A673 (cell line): Measurements from ENCODE around the gene HAUS7. TPM values are rescaled to one million over a fixed set of nuclear protein-coding genes. Genes with fewer than 3 reads are reported as not detected.

Experiments used
- BruUV-seq: library from RNA; stranded (reverse); fragments of 400-500 nt; replicated peaks from 2 replicates; lab custom pipeline; 2021; lab: Mats Ljungman, UMichigan
- CTCF ChIA-PET: fragments of 300-600 bp; sonication (Branson Sonifier 250); formaldehyde crosslinking; loops from one replicate; lab custom pipeline; 2022; ENCODE audit warnings: antibody characterized with exemption; lab: Charles Lee
- POLR2A ChIA-PET: fragments of 300-600 bp; sonication (Branson Sonifier 250); formaldehyde crosslinking; loops from one replicate; lab custom pipeline; 2022; ENCODE audit warnings: antibody characterized with exemption; ENCODE audit not compliant: low non-redundant PET; lab: Charles Lee
- DNase-seq: peaks from one replicate; pipeline ENCODE4 v3.0.0-alpha.2; 2015; ENCODE audit warnings: low spot score
- H3K27ac ChIP-seq: fragments of 200-600 bp; sonication (generic); 2 replicates; pipeline ENCODE4 v1.5.1; 2016; ENCODE audit warnings: mixed run types, low read depth, mild to moderate bottlenecking, mixed read lengths, antibody characterized with exemption, low read length; ENCODE audit not compliant: poor library complexity, severe bottlenecking
- H3K27me3 ChIP-seq: fragments of 200-600 bp; sonication (generic); replicated peaks from 2 replicates; pipeline ENCODE4 v1.6.1; 2017; ENCODE audit warnings: mixed run types, low read depth, mild to moderate bottlenecking, mixed read lengths, antibody characterized with exemption, low read length; ENCODE audit not compliant: insufficient read depth, poor library complexity
- H3K36me3 ChIP-seq: fragments of 200-600 bp; sonication (generic); 2 replicates; pipeline ENCODE4 v1.6.1; 2016; ENCODE audit warnings: mixed run types, mild to moderate bottlenecking, mixed read lengths, antibody characterized with exemption, low read length; ENCODE audit not compliant: insufficient read depth, poor library complexity, severe bottlenecking
- H3K4me1 ChIP-seq: fragments of 200-600 bp; sonication (generic); 2 replicates; pipeline ENCODE4 v1.6.1; 2017; ENCODE audit warnings: mixed run types, mild to moderate bottlenecking, mixed read lengths, antibody characterized with exemption, low read length; ENCODE audit not compliant: insufficient read depth, poor library complexity, severe bottlenecking
- H3K4me3 ChIP-seq: fragments of 200-600 bp; sonication (generic); 2 replicates; pipeline ENCODE4 v1.5.1; 2016; ENCODE audit warnings: low read depth, mixed run types, mild to moderate bottlenecking, mixed read lengths, low read length; ENCODE audit not compliant: poor library complexity, severe bottlenecking
- H3K9me3 ChIP-seq: fragments of 200-600 bp; sonication (generic); 2 replicates; pipeline ENCODE4 v1.6.1; 2016; ENCODE audit warnings: mixed run types, low read depth, mild to moderate bottlenecking, mixed read lengths, antibody characterized with exemption, low read length; ENCODE audit not compliant: poor library complexity, severe bottlenecking
- CTCF ChIP-seq: fragments of 300-800, 200-600 bp; sonication (generic); conservative IDR thresholded peaks from 2 replicates; pipeline ENCODE4 v1.5.1; 2017; ENCODE audit warnings: low read depth, mild to moderate bottlenecking, antibody characterized with exemption, low read length, moderate library complexity, mixed read lengths
- EZH2 ChIP-seq: fragments of 200-600 bp; sonication (generic); IDR thresholded peaks from 2 replicates; pipeline ENCODE4 v1.6.1; 2017; ENCODE audit warnings: borderline replicate concordance, low read depth, mild to moderate bottlenecking, mixed read lengths, antibody characterized with exemption, low read length; ENCODE audit not compliant: poor library complexity, severe bottlenecking
- intact Hi-C: fragments of 100-400 bp; cut with micrococcal nuclease; formaldehyde crosslinking; loops from one replicate; pipeline ENCODE4 v1.10.0; 2022; ENCODE audit not compliant: unreplicated experiment
- total RNA-seq: library from RNA; stranded (reverse); gene quantifications from 2 replicates; pipeline ENCODE4 v1.2.3, GENCODE V29; 2021

HAUS7 gene
- total RNA-seq, 1 experiment from 2014 or later, result 75.3 TPM

GRCh38 chrX:153504445-153505016 is 34.2 kb upstream of the HAUS7 start:
- ChIA-PET POLR2A (no interaction called here), CTCF (no interaction called here)
- no peak for DNase-seq
- no peak overlapping the region for H3K4me3 ChIP-seq
- no peaks in the 10 kb centered on the region for H3K36me3 ChIP-seq
- H3K27me3 ChIP-seq, result no peaks in the 10 kb centered on the region
- H3K27ac ChIP-seq, result no peak overlapping the region
- TF ChIP-seq EZH2 (no peak), CTCF (no peak)
- BruUV-seq, result no TSS peak
- intact Hi-C loops, result loop anchor here (10.0 kb wide), 1 partner anchor 470 kb away; no protein-coding TSS in a partner anchor
- H3K9me3 ChIP-seq, result no peaks in the 10 kb centered on the region
- no peaks in the 10 kb centered on the region for H3K4me1 ChIP-seq

- ChIA-PET POLR2A (no interaction called here), CTCF (no interaction called here)
- no peak overlapping the region for H3K4me3 ChIP-seq
- H3K27ac ChIP-seq, result no peak overlapping the region
- intact Hi-C loops, result loop anchor here (10.0 kb wide), 1 partner anchor 468 kb away; no protein-coding TSS in a partner anchor
- no peaks in the 10 kb centered on the region for H3K4me1 ChIP-seq
- no peak for DNase-seq
- no TSS peak for BruUV-seq
- no peaks in the 10 kb centered on the region for H3K36me3 ChIP-seq
- no peak for TF ChIP-seq EZH2
- TF ChIP-seq CTCF, result no peak
- H3K27me3 ChIP-seq, result no peaks in the 10 kb centered on the region
- no peaks in the 10 kb centered on the region for H3K9me3 ChIP-seq
These were observed 32.4 kb upstream of the HAUS7 start for GRCh38 chrX:153502796-153503195.

GRCh38 chrX:153502131-153502530 is 31.8 kb upstream of the HAUS7 start:
- H3K36me3 ChIP-seq, result no peaks in the 10 kb centered on the region
- ChIA-PET CTCF (no interaction called here), POLR2A (interaction anchor here (0.6 kb wide), 1 partner anchor 37 kb away, joined by 14 read pairs; no protein-coding TSS in a partner anchor)
- intact Hi-C loops, result loop anchor here (10.0 kb wide), 1 partner anchor 467 kb away; no protein-coding TSS in a partner anchor
- TF ChIP-seq EZH2 (no peak), CTCF (no peak)
- H3K4me1 ChIP-seq, result no peaks in the 10 kb centered on the region
- no peak overlapping the region for H3K27ac ChIP-seq
- no peak overlapping the region for H3K4me3 ChIP-seq
- BruUV-seq, result no TSS peak
- DNase-seq, result no peak
- no peaks in the 10 kb centered on the region for H3K27me3 ChIP-seq
- no peaks in the 10 kb centered on the region for H3K9me3 ChIP-seq
